ENCODE data around the gene C21orf91.
A peak's percentile ranks its signal among the peaks of the same experiment; 100 is the strongest.

The C21orf91 gene

DNA sequence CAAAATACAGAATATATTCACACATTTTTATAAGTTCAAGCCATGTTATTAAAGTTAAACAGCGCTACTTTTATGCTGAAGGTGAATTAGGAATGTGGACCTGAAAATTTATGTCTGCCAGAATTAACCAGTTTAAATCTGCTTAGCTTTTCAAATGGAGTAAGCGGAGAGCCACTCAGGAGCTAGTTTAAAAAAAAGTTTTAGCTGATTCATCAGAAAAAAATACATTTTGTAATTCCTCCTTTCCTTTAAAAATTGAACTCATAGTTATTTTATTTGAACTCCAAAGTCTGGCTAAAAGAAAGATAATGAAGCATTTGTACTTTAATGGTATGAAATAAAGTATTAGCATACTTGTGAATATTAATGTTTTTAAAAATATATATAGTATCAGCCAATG, 21.2 kb downstream of the C21orf91 start:
- no peak for DNase-seq (ENCODE audit: low read depth)

DNA sequence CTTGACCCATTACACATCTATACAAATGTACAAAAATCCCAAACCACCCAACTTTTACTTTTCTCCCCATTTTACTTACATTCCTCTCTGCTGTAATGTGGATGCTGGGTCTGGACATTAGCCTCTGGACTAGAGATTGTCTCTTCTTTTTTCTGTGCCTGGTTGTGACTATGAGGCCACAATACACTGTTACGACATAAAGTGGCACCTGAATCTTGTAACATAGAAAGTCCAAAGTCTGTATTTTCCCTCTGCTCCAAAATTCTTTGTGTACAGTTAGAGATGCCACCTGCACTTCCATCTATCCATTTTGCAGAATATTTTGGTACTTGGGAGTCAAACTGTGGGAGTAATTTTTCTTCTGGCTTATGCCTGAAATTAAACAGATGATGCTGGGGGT, 22.7 kb downstream of the C21orf91 start:
- DNase-seq (ENCODE audit: low read depth): no peak

DNA sequence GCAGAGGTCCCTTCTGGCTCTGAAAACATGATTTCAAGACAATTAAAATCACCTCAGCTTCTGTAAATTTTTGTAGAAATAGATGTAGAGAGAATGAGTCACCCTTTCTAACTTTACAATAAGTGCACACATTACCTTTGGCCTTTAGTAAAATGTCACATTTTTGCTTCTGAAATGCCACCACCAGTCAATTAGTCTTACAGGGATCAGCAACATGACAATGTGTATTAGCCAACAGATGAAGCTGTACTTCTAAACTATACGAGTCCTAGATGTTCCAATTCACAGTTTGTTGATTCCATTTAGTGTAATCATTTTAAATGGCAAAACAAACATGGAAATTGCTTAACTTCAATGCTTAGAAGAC, 23.1 kb downstream of the C21orf91 start:
- no peak for DNase-seq (ENCODE audit: low read depth)

GRCh38 chr21:17795146-17796036, 23.8 kb downstream of the C21orf91 start:
- no peak for DNase-seq (ENCODE audit: low read depth)

DNA sequence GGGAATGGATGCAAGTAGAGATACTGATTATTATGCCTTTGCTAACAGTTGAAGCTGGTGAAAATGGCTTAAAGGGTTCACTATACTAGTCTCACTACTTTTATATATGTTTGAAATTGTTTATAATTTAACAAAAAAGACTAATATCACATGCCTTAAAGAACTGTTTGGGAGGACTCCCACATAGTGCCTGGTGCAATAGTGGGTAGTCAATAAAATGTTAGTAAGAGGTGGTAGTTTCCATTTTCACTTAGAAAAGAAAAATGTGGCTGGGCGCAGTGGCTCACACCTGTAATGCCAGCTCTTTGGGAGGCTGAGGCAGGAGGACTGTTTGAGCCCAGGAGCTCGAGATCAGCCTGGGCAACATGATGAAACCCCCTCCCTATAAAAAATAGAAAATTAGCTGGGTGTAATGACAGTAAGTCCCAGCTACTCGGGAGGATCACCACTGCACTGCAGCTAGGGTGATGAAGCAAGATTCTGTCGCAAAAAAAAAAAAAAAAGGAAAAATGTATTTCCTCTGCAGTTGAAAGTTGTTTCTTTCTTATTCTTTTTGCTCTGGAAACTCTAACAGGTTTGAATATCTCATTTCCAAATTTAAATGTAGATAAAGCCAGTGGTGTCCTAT, 24.5 kb downstream of the C21orf91 start:
- DNase-seq (ENCODE audit: low read depth): no peak

DNA sequence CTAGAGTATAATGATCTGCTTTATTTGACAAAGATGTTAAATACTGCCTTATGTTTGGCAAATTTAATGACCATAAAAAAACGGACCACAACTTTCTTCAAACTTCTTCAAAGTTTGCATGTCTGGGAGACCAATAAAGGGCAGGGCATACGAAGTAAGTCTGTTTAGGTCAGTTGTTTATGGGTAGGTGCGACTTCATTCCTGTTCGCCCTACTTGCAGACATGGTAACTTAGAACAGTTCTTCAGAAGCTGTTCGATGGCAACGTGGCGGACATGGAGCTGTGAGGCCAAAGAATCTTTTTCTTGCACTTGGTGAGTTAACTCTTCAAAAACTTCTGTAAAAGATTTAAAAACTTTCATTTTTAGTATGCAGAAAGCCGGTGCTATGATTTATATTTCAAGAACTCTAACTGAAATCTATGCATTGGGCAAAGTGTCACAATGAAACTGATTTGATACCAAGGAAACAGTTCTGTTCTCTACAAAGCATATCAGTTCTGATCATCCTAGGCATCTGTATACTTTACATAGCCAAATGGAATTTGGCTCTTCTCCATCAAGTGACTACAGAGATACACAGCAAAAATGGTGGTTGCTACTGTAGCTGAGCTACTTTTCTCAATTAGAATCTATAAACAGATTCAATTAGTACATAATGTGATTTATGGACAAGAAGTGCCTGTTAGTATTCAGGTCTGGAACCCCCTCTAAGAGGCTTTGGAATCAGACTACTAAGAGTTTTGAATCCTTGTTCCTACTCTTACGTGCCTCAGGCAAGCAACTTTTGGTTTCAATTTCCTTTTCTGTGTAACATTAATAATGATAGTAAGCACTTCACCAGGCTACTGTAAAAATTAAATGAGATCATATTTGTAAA, 25.7 kb downstream of the C21orf91 start:
- peak; percentile 1 for DNase-seq (ENCODE audit: low read depth)

- DNase-seq (ENCODE audit: low read depth): no peak
Measured at GRCh38 chr21:17789656-17790055, 29.5 kb downstream of the C21orf91 start.

DNA sequence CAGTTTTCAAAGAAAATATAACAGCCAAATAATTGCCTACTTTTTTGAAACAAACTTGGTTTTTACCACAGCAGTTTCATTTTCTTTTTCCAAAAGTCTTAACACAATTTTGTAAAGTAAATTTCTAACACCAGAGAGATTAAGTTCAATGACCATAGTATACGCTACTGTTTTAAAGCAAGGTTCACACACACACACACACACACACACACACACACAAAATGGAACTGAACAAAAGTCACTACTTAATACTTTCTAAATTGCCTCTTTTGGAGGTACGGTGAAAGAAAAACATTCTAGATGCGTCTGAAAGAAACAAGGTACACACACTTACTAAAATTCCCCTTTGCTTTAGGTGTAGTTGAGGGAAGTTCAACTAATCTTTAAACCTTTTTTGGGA, 30.1 kb downstream of the C21orf91 start:
- no peak for DNase-seq (ENCODE audit: low read depth)

DNA sequence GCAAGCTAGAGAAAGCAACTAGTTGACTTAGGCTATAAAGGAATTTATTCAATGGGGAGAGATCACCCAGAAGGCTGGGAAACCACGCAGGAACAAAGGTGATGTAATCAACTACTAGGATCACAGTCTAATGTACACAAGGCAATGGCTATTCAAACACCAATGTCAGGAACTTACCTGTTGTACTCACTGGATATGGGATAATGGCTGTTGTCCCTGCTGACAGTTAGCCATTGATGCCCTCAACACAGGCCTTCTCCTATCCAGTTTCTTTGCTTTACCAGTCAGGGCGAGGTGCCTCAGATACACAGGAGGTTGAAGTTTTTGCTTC, 32.3 kb downstream of the C21orf91 start:
- DNase-seq (ENCODE audit: low read depth): no peak

GRCh38 chr21:17786071-17786850, 32.9 kb downstream of the C21orf91 start:
- no peak for DNase-seq (ENCODE audit: low read depth)

- no peak for DNase-seq (ENCODE audit: low read depth)
Measured at GRCh38 chr21:17785403-17785788, 33.8 kb downstream of the C21orf91 start.

GRCh38 chr21:17784604-17785402, 34.4 kb downstream of the C21orf91 start:
- DNase-seq (ENCODE audit: low read depth): no peak

DNA sequence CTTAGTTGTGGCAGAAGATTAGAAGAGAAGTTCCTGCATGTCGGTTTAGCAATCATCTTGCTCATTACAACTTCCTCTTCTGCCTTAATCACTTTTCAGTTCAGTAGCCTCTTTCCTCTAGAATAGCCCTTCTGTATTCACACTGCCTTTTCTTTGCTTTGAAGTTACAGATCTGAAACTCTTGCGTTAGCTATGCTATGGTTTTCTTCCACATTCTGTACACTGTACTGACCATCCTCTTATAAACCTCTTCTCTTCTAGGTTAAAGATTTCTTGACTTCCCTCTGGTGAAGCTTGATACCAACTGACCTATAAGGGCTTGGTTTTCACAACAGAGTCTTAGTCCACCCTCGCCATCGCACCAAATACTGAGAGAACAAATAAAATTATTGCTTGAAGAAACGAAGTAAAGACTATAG, 35.0 kb downstream of the C21orf91 start:
- DNase-seq (ENCODE audit: low read depth): no peak

- no peak for DNase-seq (ENCODE audit: low read depth)
Measured at GRCh38 chr21:17783481-17784179, 35.5 kb downstream of the C21orf91 start.

GRCh38 chr21:17783003-17783402, 36.2 kb downstream of the C21orf91 start:
- DNase-seq (ENCODE audit: low read depth): no peak

- no peak for DNase-seq (ENCODE audit: low read depth)
Measured at GRCh38 chr21:17782051-17782450, 37.1 kb downstream of the C21orf91 start.

DNA sequence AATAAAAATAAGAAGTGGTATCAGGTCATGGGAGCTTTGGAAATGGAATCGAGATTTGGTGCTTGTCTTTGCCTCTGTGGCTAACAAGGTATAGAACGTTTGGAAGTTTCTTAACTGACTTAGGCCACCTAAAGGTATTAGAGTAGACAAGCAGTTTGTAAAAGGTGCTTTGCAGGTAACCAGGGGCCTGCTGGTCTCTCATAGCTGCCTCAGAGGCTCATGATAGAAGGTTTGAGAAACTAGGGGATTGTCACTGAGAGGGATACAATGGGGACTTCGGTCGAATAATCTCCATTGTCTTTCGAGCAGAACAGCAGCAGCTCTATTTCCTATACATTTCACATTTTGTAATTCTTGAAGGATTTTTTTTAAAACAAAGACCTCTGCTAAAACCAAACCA, 37.6 kb downstream of the C21orf91 start:
- no peak for DNase-seq (ENCODE audit: low read depth)

DNA sequence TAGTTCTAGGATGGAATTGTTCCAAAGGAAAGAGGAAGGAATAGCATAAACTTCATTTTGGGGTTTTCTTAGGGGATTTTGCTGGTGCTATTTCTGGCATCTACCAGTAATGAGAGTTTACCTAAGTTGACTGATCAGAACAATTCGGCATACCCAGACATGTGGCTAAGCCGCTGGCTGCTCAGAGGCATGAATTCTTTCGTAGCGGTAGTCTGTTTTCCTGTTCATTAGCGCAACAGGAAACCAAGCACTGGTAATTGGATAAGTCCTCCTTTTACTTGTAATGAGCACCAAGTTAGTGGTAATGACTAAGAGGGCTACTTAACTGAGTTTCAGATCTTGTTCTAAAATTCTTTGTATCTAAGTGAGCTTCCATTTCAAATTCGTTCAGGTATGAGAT, 38.6 kb downstream of the C21orf91 start:
- DNase-seq (ENCODE audit: low read depth): no peak

- no peak for DNase-seq (ENCODE audit: low read depth)
Measured at GRCh38 chr21:17779980-17780379, 39.2 kb downstream of the C21orf91 start.

DNA sequence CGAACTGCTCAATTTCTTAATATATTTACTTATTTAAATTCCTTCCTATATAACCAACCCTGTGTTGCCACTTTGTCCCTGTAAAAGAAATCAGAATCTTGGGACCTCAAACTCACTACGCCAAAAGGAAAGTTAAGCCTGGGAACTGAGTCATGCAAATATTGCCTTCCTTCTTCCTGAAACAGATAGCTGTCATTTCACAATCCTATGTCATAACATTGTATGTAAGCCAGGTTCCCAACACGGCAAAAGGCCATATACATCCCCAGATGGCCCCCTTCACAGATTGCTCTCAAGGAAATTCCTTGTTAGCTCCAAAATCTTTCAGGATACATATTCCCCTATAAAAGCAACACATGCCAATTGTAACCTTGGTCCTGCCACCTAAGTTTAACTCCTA, 39.7 kb downstream of the C21orf91 start:
- no peak for DNase-seq (ENCODE audit: low read depth)
